GM18511 (cell line): Measurements from ENCODE around the gene MAGEA12.
"Not testable (repeated sequence)": the region's sequence is repeated elsewhere in the genome, so short reads cannot be mapped to it uniquely, and the experiment has no call there.

Source experiments
- ATAC-seq: cut with Tn5 transposase; IDR thresholded peaks from one replicate; pipeline ENCODE4 v1.9.1; 2021; ENCODE audit warnings: mild to moderate bottlenecking, moderate library complexity; ENCODE audit not compliant: unreplicated experiment

MAGEA12 gene

DNA sequence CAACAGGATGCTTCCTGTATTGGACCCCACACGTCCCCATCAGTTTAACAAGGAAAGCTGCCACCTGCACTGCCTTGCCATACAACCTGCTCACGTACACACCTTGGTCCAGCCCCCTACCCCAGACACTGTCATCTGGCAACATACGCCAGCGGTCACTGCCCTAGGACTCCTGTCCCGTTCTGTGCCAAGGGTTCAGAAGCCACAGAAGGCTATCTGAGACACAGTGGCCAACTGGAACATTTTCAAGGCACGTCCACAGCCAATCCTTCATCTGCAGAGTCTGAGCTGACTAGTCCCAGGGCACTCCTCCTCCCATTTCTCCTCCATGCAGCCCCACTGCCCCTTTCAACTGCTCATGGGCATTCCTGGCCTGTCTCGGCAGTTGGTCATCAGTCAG lies 28.0 kb downstream of the MAGEA12 start:
- not testable (repeated sequence) for ATAC-seq

DNA sequence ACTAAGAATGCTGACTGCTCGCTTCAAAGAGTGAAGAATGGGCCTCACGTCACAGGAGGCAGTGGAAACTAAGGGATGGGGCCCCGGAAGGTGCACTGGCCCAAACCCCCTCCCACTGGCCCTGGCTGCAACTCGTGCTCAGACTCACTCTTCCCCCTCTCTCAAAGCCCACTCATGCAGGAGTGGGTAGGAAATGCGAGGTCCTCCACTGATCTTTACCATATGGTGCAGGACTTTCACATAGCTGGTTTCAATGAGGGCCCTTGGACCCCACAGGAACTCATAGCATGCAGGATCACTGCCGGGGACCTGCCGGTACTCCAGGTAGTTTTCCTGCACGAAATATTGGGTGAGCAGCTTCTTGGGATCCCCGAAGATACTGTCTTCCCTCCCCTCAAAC lies 33.0 kb downstream of the MAGEA12 start:
- ATAC-seq = not testable (repeated sequence)

- ATAC-seq = not testable (repeated sequence)
Measured at GRCh38 chrX:152769549-152770289, 36.2 kb downstream of the MAGEA12 start, which contains the start of gene MAGEA6. MAGEA6 (minus strand) TSS chrX:152769689; CDS start chrX:152767650, 2,039 bp downstream.

DNA sequence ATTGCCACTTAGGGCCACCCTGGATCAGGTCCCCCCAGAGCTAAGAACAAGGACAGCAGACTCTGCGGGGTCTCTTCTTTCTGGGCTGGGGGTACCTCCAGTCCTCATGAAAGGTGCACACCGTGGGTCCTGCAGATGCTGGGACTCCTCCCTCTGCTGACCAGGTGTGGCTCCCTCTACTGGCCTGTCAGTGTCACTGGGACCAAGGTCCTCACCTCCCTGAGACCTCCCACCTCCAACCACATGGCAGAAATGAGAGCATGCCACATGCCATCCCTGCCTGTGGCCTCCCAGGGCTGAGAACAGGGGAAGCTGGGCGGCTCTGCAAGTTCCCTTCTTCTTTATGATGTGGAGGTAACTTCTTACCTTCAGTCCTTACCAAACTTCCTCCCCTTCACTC lies 53.5 kb downstream of the MAGEA12 start:
- peak; percentile 91 for ATAC-seq
